CD4-positive, alpha-beta T cell treated with Interleukin-10 for 1 hour (primary cell): ENCODE measurements around the gene L3HYPDH.
"Not testable (repeated sequence)": the region's sequence is repeated elsewhere in the genome, so short reads cannot be mapped to it uniquely, and the experiment has no call there.

ENCODE experiments used
- DNase-seq: peaks from one replicate; pipeline ENCODE4 v3.0.0-alpha.2; 2020

Gene L3HYPDH

GRCh38 chr14:59475709-59476108, 8.5 kb downstream of the L3HYPDH start:
- DNase-seq: no peak

DNA sequence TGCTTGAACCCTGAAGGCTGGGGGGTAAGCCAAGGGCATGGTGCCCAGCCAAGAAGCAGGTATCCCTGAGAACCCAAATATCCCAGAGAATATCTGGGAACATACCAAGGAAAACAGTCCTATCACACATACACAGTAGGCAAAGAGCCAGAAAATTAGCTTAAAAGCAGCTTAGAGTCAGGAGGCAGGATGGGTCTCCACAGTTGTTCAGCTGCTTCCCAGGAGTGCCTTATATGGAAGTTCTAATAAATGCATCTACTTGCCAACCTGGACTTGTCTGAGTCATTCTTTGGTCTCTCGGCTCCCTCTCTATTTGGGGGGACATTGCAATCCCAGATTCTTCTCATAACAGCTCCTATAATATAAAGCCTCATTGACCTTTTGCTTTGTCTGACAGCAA, 10.0 kb downstream of the L3HYPDH start:
- no peak for DNase-seq

DNA sequence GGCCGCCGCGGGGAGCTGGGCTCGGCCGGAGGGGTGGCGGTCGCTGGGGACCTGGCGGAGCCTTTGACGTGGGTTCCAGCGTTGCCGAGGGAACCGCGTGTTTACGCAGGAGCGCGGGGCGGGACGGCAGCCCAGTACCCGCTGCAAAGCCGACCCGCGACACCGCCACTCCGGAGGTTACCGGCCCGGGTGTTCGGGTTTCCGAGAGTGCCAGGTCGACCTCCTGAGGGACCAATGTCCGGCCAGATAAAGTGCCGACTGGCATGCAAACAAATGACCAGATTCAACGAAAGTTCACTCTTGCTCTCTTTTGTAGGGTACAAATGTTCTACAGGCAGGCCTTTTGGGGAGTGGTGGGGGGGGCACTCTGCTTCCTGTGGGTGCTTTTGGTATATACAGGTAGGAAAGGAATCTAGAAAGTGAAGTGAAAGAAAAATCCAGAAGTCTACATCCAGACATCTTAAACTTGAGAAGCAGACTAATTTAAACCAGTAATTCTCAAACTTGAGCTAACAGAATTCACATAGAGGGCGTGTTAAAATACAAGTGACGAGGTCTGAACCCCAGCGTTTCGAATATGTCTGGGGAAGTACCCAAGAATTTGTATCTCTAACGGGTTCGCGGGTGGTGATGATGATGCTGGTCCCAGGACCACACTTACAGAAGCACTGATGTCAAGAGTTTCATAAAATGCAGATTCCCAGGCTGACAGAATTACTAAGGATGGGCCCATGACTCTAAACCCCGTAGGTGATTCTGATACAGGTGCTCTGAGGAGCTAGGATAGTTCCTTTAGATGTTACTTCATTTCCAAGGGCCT, 18.7 kb downstream of the L3HYPDH start, which contains the start of gene GPR135:
Gene GPR135 (minus strand): TSS at position 65 of the 820 bp plus-strand sequence. CDS start 154 bp downstream, outside the sequence.
- peak; percentile 43 for DNase-seq

DNA sequence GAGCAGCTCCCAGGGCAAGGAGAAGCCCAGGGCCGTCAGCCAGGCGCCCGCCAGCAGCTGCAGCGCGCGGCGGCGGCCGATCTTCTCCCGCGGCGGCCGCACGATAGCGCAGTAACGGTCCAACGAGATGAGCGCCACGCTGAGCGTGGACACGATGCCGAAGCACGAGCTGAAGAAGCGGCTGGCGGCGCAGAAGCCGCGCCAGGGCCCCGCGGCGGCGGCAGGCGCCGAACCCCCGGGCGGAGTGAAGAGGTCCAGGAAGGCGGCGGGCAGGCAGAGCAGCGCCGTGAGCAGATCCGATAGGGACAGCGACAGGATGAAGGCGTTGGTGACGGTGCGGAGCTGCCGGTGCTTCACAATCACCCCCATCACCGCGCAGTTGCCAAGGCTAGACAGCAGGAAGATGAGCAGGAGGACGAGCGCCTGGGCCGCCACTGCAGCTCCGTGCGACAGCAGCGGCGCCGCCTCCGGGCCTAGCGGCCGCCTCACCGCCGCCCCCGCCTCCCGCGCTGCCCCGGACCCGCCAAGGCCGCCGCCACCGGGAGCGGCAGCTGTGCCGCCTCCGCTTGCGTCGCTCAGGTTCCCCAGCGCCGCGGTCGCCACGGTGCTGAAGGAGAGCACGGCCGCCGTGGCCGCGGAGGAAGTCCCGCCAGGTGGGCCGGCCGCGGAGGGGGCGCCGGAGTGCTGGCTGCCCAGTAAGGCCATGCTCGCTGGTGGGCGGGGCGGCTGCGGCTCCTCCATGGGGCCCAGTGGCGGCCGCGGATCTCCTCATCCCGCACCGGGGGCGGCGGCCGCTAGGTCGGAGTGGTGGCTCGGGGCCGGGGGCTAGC, 19.5 kb downstream of the L3HYPDH start:
- peak; percentile 58 for DNase-seq

GRCh38 chr14:59463787-59464485, 20.3 kb downstream of the L3HYPDH start:
- peak; percentile 7 for DNase-seq

DNA sequence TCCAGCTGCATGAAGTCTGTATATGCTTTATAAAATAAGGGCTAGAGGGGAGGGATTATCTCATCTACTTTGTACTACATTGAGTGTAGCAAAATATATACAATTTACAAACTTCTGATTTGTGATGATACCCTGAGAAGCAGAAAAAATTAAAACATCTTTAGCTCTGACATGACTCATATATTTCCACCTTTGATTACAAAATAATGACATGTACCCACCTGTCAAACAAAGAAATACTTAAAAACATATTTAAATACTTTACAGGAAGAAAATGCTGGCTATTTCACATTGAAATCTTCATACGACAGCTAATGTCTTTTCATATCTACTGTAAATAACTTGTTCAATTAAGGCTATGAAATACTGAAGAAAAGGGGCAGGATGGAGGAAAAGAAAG, 22.3 kb downstream of the L3HYPDH start:
- DNase-seq: no peak

DNA sequence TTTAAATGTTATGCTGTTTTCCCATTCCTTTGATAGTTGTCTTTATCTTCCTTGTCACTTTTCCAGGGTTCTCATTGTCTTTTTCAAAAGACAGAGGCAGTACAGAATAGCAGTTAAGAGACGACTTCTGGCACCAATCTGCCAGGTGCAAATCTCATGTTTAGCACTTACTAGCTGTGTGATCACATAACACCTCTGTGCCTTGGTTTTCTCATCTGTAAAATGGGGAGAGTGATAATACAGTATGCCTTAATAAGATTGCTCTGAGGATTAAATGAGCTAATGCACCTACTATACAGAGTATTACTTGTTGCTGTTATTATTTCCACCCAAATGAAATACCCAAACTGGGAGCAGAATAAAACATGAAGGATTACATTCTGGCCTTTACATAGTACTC, 23.8 kb downstream of the L3HYPDH start:
- DNase-seq: no peak

GRCh38 chr14:59458486-59458885, 25.7 kb downstream of the L3HYPDH start:
- DNase-seq: no peak

- no peak for DNase-seq
Observed at GRCh38 chr14:59455411-59455810, 28.8 kb downstream of the L3HYPDH start.

DNA sequence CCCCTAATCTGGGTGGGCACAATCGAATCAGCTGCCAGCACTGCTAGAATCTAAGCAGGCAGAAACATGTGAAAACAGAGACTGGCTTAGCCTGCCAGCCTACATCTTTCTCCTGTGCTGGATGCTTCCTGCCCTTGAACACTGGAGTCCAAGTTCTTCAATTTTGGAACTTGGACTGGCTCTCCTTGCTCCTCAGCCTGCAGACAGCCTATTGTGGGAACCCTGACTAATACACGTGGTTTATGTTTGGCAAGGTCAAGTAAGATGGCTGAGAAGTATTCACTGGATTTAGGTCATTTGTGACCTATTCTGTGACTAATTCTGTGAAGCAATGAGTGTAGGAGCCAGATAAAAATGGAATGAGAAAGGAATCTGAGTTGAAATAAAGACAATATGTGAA, 30.1 kb downstream of the L3HYPDH start:
- DNase-seq: no peak

GRCh38 chr14:59451849-59452248, 32.4 kb downstream of the L3HYPDH start:
- no peak for DNase-seq

- no peak for DNase-seq
Observed at GRCh38 chr14:59450716-59451115, 33.5 kb downstream of the L3HYPDH start.

DNA sequence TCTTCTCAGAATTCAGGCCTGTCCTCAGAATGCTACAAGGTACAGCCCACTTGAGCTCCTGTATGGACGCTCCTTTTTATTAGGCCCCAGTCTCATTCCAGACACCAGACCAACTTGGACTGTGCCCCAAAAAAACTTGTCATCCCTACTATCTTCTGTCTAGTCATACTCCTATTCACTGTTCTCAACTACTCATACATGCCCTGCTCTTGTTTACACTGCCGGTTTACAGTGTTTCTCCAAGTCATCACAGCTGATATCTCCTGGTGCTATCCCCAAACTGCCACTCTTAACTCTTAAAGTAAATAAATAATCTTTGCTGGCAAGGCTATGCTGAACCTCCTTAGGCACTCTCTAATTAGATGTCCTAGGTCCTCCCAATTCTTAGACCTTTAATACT, 35.5 kb downstream of the L3HYPDH start:
- DNase-seq: not testable (repeated sequence)

- no peak for DNase-seq
Observed at GRCh38 chr14:59439256-59439965, 44.8 kb downstream of the L3HYPDH start.

DNA sequence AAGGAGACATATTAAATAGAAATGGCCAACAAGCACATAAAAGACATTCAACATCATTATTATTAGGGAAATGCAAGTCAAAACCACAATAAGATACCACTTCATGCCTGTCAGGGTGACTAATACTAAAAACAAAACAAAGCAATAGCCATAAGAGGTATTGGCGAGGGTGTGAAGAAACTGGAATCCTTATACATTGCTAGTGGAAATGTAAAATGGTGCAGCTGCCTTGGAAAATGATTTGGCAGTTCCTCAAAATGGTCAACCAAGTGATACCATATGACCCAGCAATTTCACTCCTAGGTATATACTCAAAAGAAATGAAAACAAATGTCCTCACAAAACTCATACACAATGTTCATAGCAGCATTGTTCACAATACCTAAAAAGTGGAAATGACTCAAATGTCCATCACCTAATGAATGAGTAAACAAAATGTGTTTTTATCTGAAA, 46.0 kb downstream of the L3HYPDH start:
- no peak for DNase-seq

GRCh38 chr14:59435987-59436386, 48.2 kb downstream of the L3HYPDH start:
- DNase-seq: no peak

DNA sequence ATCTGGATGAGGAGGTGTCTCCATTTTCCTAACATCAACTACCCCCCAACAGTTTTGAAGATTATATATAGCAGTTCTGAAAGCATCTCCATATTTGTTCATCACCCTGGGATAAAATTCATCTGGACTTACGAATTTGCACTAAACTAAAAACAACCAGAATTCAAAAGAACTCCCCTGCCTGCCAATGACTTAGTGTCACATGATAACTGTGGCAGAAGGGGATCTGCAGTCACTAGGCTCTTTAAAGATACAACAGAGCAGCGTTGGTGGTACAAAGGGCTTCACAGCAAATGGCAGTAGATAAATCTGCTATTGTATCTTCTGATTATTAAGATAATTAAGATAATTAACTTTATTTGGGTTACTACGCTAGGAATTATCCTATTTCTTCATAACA, 49.1 kb downstream of the L3HYPDH start:
- DNase-seq: no peak

DNA sequence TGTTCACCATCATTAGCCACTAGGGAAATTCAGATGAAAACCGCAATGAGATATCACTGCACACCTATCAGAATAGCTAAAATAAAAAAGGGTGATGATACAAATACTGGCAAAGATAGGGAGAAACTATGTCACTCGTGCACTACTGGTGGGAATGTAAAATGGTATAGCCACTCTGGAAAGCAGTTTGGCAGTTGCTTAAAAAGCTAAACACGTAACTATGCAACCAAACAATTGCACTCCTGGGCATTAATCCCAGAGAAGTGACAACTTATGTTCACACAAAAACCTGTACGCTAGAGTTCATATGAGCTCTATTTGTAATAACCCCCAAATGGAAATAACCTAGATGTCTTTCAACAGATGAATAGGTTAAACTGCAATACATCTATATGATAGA, 54.4 kb downstream of the L3HYPDH start:
- no peak for DNase-seq

GRCh38 chr14:59428581-59429012, 55.6 kb downstream of the L3HYPDH start:
- DNase-seq: no peak

DNA sequence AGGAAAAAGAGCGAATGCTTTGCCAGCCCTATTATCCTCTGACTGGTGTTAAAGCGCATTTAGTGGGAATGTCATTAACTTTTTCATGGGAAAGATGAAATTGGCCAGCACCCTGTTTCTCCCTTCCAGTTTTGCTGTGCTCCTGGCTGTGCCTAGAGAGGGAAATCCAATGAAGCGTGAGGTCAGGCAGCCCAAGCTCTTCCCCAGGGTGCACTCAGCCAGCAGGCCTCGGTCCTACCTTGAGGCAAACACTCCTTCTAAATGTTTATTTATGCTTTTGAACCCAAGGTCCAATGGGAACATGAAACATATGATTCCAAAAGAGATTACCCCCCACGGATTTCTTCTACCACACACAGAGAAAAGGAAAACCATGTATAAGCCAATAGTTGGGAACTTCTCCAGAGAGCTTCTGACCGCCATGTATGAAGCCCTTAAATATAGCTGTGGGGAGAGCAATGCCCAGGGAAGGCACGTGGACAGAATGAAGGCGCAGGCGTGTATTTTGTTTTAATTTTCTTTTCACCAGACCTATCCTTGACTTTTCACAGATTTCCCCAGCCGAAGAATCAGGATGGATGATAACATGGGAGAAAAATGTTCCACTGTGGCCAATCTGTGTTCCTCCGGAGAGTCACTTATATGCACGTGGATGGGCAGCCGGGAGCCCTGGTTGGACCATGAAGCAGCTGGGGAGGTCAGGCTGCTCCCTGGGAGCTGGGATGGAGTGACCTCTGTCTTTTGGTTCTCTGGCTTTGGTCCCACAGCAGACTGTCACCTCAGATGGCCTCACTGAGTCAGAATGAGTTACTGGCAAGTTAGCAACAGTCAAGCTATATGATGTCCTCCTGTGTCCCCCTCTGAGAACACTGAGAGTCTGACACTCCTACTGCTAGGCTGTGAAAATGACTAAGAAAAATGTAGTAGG, 56.3 kb downstream of the L3HYPDH start:
- DNase-seq: no peak

DNA sequence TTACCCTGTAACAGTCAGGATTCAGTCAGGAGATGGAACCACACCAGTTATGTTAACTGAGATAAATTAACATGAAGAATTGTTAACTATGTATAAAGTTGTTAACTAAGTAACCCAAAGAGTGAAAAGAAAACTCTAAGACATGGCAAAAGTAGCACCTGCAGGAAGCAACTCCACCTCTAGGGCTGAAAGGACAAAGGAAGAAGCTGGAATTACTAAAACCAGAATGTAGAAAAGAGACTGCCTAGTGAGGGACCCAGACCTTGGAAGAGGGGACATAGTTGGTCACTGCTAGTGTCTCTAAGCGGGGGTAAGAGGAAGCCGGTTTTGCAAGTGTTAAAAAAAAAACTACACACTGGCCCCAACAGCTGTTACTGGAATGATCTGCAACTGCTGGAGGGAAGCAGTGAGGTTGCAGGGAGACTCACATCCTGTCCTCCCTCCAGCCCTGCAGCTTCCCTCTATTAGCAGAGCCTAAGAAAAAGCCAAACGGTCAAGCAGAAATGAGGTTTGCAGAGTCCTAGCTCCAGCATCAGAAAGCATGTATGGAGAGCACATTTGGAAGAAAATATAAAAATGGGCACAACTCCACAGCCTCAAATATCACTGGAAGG, 58.8 kb downstream of the L3HYPDH start:
- no peak for DNase-seq
